HepG2 (cell line): Measurements from ENCODE around the gene EMILIN1. TPM values are rescaled to one million over a fixed set of nuclear protein-coding genes. Genes with fewer than 3 reads are reported as not detected.

ENCODE experiments used
- FOSL1 ChIP-seq: sonication (generic); formaldehyde crosslinking; IDR thresholded peaks from 2 replicates; pipeline ENCODE4 v1.9.0; 2021; ENCODE audit warnings: missing genetic modification reagents, borderline replicate concordance
- IKZF4 ChIP-seq: sonication (generic); formaldehyde crosslinking; IDR thresholded peaks from 2 replicates; pipeline ENCODE4 v1.5.1; 2020; ENCODE audit warnings: borderline replicate concordance, mild to moderate bottlenecking, low read depth, missing genetic modification reagents; ENCODE audit errors: not compliant biosample characterization
- NFATC3 ChIP-seq: sonication (generic); formaldehyde crosslinking; IDR thresholded peaks from 2 replicates; pipeline ENCODE4 v1.5.1; 2020; ENCODE audit warnings: mild to moderate bottlenecking, missing genetic modification reagents
- NFRKB ChIP-seq: fragments of 450-650 bp; IDR thresholded peaks from 2 replicates; pipeline ENCODE4 v1.6.1; 2017
- RCOR2 ChIP-seq: IDR thresholded peaks from 2 replicates; pipeline ENCODE4 v1.6.1; 2016; ENCODE audit warnings: missing biosample characterization, missing genetic modification reagents
- SNAPC2 ChIP-seq: sonication (generic); formaldehyde crosslinking; IDR thresholded peaks from 2 replicates; pipeline ENCODE4 v1.8.1; 2022; ENCODE audit warnings: mild to moderate bottlenecking, missing genetic modification reagents
- SOX6 ChIP-seq, 2 experiments: fragments of 450-650 bp in 1 of 2; sonication (generic) in 1 of 2; formaldehyde crosslinking in 1 of 2; IDR thresholded peaks; 2 replicates each; pipeline versions ENCODE4 v1.4.0 to v1.6.1; 2017 to 2020; ENCODE audit warnings: antibody characterized with exemption in 1 of 2, mild to moderate bottlenecking in 1 of 2, missing genetic modification reagents in 1 of 2
- TBL1XR1 ChIP-seq: fragments of 150-350 bp; IDR thresholded peaks from 2 replicates; pipeline ENCODE4 v1.6.1; 2014; ENCODE audit warnings: borderline replicate concordance, low read length; ENCODE audit not compliant: partially characterized antibody
- ZNF329 ChIP-seq: sonication (generic); formaldehyde crosslinking; IDR thresholded peaks from 2 replicates; pipeline ENCODE4 v1.9.0; 2021; ENCODE audit warnings: low read depth, mild to moderate bottlenecking, missing genetic modification reagents
- ZNF383 ChIP-seq: sonication (generic); formaldehyde crosslinking; IDR thresholded peaks from 2 replicates; pipeline ENCODE4 v1.4.0; 2020; ENCODE audit warnings: missing genetic modification reagents, mild to moderate bottlenecking, borderline replicate concordance
- ZNF646 ChIP-seq: sonication (generic); formaldehyde crosslinking; IDR thresholded peaks from 2 replicates; pipeline ENCODE4 v1.9.0; 2021; ENCODE audit warnings: mild to moderate bottlenecking, missing genetic modification reagents
- ZZZ3 ChIP-seq: sonication (generic); formaldehyde crosslinking; IDR thresholded peaks from 2 replicates; pipeline ENCODE4 v1.4.0; 2020; ENCODE audit warnings: missing genetic modification reagents, mild to moderate bottlenecking, borderline replicate concordance
- polyA plus RNA-seq, 8 experiments: library from polyadenylated mRNA; depleted of rRNA in 3 of 8; stranded (reverse) in 7 of 8; unstranded in 1 of 8; fragments of >200 nt; fragmentation: Illumina TruSeq in 4 of 8; extraction: Trizol in 4 of 8; gene quantifications; 2 replicates each; pipeline versions ENCODE4 v1.2.1 to v1.2.3, GENCODE V29; 2011 to 2016; ENCODE audit warnings: low read depth in 4 of 8, missing spikeins in 1 of 8, mixed read lengths in 1 of 8; ENCODE audit not compliant: insufficient read depth in 1 of 8
- total RNA-seq, 5 experiments: library from RNA; depleted of rRNA; stranded (reverse); fragments of >200 nt; fragmentation: Illumina TruSeq; extraction: Trizol; gene quantifications; 2 replicates each; pipeline ENCODE4 v1.2.3, GENCODE V29; 2016; ENCODE audit warnings: low read depth in 1 of 5
- TF ChIP-seq, protein P1 (sequence below): IDR thresholded peaks from 2 replicates; pipeline ENCODE4 v1.6.1; 2016; ENCODE audit warnings: low read depth, missing genetic modification reagents, missing compliant biosample characterization

EMILIN1 gene
- total and polyA plus RNA-seq, 2 of the 13 experiments (the other 11 are each of a cell fraction or from before 2014, with no cell fraction given), result 8.1 to 9.7 TPM

DNA sequence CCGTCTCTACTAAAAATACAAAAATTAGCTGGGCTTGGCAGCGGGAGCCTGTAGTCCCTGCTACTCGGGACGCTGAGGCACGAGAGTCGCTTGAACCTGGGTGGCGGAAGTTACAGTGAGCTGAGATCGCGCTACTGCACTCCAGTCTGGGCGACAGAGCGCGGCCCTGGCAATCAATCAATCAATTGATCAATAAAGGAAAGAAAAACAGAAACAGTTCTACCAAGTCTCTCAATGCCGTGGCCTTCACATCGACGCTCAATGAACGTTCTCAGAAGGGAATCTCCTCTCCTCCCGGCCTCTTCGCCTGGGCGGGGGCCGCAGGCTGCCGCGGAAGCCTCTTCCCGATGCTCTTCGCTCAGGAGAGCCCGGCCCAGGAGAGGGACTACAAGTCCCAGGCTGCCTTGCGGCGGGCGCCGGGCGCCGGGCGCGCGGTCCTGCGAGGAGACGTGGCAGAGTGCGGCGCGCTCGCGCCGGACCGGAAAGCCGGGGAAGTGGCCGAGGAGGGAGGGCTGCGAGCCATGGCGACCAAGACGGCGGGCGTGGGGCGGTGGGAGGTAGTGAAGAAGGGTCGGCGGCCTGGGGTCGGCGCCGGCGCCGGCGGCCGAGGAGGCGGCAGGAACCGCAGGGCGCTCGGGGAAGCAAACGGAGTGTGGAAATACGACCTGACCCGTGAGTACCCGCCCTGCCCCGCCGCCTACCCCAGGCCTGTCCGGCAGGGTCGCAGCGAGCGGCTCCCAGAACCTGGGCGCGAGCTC is 45.7 kb upstream of the EMILIN1 start, which contains the start of gene TMEM214 (continued):
- TF ChIP-seq FOSL1 (CRISPR knock-in tag) (no peak), IKZF4 (peak; percentile 90), ZNF383 (CRISPR knock-in tag) (0 out of 2 replicates have a peak, but pooled peaks have one; percentile 13), ZNF329 (peak; percentile 78; the same call in 1 of the 2 replicates), ZNF646 (CRISPR knock-in tag) (no peak), NFRKB (no peak), NFATC3 (CRISPR knock-in tag) (no peak), SNAPC2 (peak; percentile 96), SOX6 (IDR thresholded peaks at IDR 0.05) (no peak), SOX6 (CRISPR knock-in tag; IDR thresholded peaks at IDR 0.05) (peak; percentile 48; the same call in 1 of the 2 replicates), ZZZ3 (CRISPR knock-in tag) (peak; percentile 62), RCOR2 (CRISPR knock-in tag) (peak; percentile 27; the same call in 1 of the 2 replicates), TBL1XR1 (no peak)
- TF ChIP-seq, protein P1, sequence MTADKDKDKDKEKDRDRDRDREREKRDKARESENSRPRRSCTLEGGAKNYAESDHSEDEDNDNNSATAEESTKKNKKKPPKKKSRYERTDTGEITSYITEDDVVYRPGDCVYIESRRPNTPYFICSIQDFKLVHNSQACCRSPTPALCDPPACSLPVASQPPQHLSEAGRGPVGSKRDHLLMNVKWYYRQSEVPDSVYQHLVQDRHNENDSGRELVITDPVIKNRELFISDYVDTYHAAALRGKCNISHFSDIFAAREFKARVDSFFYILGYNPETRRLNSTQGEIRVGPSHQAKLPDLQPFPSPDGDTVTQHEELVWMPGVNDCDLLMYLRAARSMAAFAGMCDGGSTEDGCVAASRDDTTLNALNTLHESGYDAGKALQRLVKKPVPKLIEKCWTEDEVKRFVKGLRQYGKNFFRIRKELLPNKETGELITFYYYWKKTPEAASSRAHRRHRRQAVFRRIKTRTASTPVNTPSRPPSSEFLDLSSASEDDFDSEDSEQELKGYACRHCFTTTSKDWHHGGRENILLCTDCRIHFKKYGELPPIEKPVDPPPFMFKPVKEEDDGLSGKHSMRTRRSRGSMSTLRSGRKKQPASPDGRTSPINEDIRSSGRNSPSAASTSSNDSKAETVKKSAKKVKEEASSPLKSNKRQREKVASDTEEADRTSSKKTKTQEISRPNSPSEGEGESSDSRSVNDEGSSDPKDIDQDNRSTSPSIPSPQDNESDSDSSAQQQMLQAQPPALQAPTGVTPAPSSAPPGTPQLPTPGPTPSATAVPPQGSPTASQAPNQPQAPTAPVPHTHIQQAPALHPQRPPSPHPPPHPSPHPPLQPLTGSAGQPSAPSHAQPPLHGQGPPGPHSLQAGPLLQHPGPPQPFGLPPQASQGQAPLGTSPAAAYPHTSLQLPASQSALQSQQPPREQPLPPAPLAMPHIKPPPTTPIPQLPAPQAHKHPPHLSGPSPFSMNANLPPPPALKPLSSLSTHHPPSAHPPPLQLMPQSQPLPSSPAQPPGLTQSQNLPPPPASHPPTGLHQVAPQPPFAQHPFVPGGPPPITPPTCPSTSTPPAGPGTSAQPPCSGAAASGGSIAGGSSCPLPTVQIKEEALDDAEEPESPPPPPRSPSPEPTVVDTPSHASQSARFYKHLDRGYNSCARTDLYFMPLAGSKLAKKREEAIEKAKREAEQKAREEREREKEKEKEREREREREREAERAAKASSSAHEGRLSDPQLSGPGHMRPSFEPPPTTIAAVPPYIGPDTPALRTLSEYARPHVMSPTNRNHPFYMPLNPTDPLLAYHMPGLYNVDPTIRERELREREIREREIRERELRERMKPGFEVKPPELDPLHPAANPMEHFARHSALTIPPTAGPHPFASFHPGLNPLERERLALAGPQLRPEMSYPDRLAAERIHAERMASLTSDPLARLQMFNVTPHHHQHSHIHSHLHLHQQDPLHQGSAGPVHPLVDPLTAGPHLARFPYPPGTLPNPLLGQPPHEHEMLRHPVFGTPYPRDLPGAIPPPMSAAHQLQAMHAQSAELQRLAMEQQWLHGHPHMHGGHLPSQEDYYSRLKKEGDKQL (CRISPR knock-in tag), result no peak
